Measurements from ENCODE around the gene TMEM231.

- TF ChIP-seq, protein P1, sequence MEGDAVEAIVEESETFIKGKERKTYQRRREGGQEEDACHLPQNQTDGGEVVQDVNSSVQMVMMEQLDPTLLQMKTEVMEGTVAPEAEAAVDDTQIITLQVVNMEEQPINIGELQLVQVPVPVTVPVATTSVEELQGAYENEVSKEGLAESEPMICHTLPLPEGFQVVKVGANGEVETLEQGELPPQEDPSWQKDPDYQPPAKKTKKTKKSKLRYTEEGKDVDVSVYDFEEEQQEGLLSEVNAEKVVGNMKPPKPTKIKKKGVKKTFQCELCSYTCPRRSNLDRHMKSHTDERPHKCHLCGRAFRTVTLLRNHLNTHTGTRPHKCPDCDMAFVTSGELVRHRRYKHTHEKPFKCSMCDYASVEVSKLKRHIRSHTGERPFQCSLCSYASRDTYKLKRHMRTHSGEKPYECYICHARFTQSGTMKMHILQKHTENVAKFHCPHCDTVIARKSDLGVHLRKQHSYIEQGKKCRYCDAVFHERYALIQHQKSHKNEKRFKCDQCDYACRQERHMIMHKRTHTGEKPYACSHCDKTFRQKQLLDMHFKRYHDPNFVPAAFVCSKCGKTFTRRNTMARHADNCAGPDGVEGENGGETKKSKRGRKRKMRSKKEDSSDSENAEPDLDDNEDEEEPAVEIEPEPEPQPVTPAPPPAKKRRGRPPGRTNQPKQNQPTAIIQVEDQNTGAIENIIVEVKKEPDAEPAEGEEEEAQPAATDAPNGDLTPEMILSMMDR (conservative IDR thresholded peaks at IDR 0.05; ENCODE audit: low read depth, low read length), result no peak
- no peak for TF ChIP-seq EZH2 (IDR thresholded peaks at IDR 0.05; ENCODE audit: borderline replicate concordance, low read depth, low read length, poor library complexity, severe bottlenecking)
Measured at GRCh38 chr16:75494661-75495075, 61.4 kb downstream of the TMEM231 start.

Data from A673 (cell line).